Stimulated activated naive CD8-positive, alpha-beta T cell treated with anti-CD3 and anti-CD28 coated beads, Interleukin-15, Interleukin-2, amounts not matched to agents 100 ng/mL and 50 ng/mL, for 24 hours (primary cell): ENCODE results near the gene NFYC.
A peak's percentile ranks its signal among the peaks of the same experiment; 100 is the strongest.

Experiments
- H3K27ac Mint-ChIP-seq: one replicate; pipeline ENCODE4 v1.8.0; 2021; ENCODE audit warnings: mild to moderate bottlenecking, mixed read lengths
- H3K27me3 Mint-ChIP-seq: one replicate; pipeline ENCODE4 v1.8.0; 2021; ENCODE audit warnings: mixed read lengths
- H3K36me3 Mint-ChIP-seq: one replicate; pipeline ENCODE4 v1.8.0; 2021; ENCODE audit warnings: low read depth, mixed read lengths
- H3K4me1 Mint-ChIP-seq: one replicate; pipeline ENCODE4 v1.8.0; 2021; ENCODE audit warnings: low read depth, mixed read lengths
- H3K4me3 Mint-ChIP-seq: one replicate; pipeline ENCODE4 v1.8.0; 2021; ENCODE audit warnings: mild to moderate bottlenecking, mixed read lengths
- H3K9me3 Mint-ChIP-seq: one replicate; pipeline ENCODE4 v1.8.0; 2021; ENCODE audit warnings: mixed read lengths

NFYC gene

DNA sequence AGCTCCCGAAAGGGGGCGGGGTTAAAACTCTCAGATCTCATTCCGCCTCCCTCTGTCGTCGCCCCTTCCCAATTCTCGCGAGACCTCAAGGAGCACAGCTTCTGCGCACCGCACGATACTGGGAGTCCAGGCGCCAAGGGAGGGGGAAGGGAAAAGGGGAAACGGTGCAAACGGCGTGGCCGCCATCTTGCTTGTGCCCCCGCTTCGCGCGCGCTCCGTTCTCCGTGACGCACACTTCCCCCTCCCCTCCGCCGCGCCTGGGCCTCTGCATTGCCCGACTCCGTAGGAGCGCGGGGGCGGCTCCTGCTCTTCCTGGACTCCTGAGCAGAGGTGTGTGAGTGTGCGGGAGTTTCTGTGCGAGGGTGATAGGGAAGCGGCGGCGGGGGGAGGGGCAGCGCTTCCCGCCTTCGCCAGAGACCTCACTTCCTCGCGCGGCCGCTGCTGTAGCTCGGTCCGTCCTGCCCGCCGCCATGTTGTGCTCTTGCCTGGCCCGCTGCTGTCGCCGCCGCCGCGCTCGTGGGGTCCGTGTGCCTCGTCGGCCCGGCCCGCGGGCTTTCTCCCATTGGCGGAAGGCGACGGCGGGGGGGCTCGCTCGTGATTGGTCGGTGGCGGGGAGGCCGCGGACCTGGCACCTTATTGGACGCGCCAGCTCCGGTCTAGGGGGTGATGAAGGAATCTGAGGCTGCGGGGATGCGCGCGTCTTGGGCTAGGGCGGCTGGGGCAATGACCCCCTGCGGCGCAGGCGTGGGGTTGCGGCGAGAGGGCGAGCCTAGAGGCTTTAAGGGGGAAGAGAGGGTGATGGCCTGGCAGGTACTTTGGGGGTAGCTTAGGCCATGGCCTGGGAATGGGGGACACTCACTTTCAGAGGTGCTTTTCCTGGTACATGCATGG is at the start of gene NFYC:
NFYC (plus strand) TSS at position 167 of the 891 bp plus-strand sequence. CDS start 47,140 bp downstream, outside the sequence.
- H3K4me3 Mint-ChIP-seq, result peak within 1 kb of the TSS; percentile 91
- no peaks in the 10 kb centered on the region for H3K27me3 Mint-ChIP-seq
- H3K9me3 Mint-ChIP-seq, result no peaks in the 10 kb centered on the region
- H3K27ac Mint-ChIP-seq, result peak within 1 kb of the TSS; percentile 97
- H3K36me3 Mint-ChIP-seq, result peaks cover 33% of the 10 kb centered on the region
- H3K4me1 Mint-ChIP-seq, result peaks cover 57% of the 10 kb centered on the region

DNA sequence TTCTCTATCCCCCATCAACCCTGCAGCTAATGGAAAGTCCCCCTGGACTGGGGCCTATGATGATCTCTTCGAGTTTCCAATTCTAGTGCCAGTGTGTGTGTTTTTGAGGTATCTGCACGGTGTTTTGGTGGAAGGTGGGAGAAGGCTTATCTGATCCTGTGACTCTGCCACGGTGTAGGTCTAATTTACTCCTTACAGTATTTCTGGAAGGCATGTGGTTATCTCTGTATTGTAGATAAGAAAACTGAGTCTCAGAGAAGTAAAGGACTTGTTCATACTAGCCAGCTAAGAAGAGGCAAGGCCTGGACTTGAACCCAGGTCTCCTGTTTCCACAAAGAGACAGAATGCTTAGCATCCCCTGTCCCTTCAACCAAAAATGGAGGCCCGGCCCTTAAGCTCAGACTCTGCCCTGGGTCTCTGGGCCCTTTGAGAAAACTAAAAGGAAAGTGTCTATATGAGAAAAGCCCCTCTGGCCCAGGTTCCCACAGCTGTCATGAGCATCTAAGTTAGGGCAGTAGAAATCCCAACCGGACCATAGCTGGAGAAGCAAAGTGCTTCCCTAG is 46.3 kb upstream of the NFYC start:
- H3K4me3 Mint-ChIP-seq, result no peak overlapping the region
- H3K36me3 Mint-ChIP-seq, result no peaks in the 10 kb centered on the region
- no peak overlapping the region for H3K27ac Mint-ChIP-seq

DNA sequence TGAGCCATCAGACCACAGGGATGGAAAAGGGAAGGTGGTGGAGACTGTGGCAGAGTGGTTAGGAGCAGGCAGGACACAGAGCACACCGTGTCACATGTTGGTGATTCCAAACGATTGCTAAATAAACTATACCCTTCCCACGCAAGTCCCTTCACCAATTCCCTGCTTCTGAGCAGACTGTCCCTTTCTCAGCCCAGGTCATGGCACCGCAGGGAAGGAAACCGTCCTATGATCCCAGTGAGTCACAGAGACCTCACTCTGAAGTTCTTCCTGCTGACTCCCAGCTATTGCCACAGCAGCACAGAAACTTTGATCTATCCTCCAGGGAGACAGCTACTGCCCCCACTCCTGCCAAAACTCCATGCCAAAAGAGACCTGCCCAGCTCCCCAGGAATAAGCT is 45.2 kb upstream of the NFYC start:
- H3K4me1 Mint-ChIP-seq, result peaks cover 5% of the 10 kb centered on the region
- H3K4me3 Mint-ChIP-seq, result no peak overlapping the region
- peaks cover 4% of the 10 kb centered on the region for H3K27me3 Mint-ChIP-seq

More for the DNA sequence above, 46.3 kb upstream of the NFYC start:
- Mint-ChIP-seq H3K4me1 (peaks cover 12% of the 10 kb centered on the region), H3K27me3 (peaks cover 4% of the 10 kb centered on the region), H3K9me3 (no peaks in the 10 kb centered on the region)

DNA sequence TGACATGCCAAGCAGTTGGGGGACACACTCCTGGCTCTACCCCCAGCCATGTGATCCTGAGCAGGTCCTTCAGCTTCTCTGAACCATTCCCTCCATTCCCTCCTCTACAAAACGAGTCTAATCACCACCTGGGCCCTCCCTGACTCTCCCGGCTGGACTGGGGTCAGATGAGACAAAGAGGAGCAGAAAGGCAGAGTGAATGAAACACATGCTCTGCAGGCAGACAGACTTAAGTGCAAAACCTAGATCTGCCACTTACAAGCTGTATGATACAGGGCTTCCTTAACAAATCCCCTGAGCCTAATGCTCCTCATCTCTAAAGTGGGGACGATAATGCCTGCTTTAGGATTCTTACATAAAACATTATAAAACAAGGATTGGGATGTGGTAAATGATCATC is 43.3 kb upstream of the NFYC start:
- H3K4me3 Mint-ChIP-seq, result no peak overlapping the region
- peaks cover 5% of the 10 kb centered on the region for H3K4me1 Mint-ChIP-seq
- H3K27ac Mint-ChIP-seq, result no peak overlapping the region
- H3K36me3 Mint-ChIP-seq, result no peaks in the 10 kb centered on the region
- peaks cover 4% of the 10 kb centered on the region for H3K27me3 Mint-ChIP-seq
- no peaks in the 10 kb centered on the region for H3K9me3 Mint-ChIP-seq

More for the DNA sequence above, 45.2 kb upstream of the NFYC start:
- no peaks in the 10 kb centered on the region for H3K36me3 Mint-ChIP-seq
- no peak overlapping the region for H3K27ac Mint-ChIP-seq
- no peaks in the 10 kb centered on the region for H3K9me3 Mint-ChIP-seq

DNA sequence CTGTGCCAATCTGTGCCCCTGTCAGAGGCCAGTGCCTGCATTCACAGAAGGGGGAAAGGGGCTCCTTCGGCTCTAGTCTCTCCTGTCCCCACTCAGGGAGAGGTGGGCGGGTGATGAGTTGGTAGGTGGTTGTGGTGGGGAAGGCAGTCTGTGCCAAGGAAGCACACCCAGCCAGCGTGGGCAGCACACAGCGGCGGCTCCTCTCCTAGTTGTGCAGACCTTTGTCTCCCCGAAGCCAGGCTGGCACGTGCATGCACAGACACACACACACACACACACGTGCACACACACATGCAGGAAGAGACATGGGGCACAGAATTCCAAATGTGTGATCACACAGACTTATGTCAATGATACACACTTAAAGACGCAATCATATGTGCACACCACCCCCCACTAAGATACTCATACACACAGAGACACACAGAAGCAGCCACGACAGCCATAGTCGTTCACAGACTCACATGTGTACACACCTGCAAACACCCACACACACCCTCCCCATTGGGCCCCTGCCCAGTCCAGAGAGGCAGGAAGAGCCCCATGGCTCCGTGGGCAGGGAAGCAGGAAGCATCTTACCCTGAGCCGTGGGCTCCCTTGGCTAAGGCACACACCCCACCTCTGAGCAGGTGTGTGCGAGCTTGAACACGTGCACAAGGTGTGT is 42.4 kb upstream of the NFYC start:
- no peak overlapping the region for H3K27ac Mint-ChIP-seq
- no peaks in the 10 kb centered on the region for H3K36me3 Mint-ChIP-seq
- peaks cover 4% of the 10 kb centered on the region for H3K27me3 Mint-ChIP-seq
- H3K4me3 Mint-ChIP-seq, result no peak overlapping the region
- peaks cover 5% of the 10 kb centered on the region for H3K4me1 Mint-ChIP-seq
- H3K9me3 Mint-ChIP-seq, result no peaks in the 10 kb centered on the region

DNA sequence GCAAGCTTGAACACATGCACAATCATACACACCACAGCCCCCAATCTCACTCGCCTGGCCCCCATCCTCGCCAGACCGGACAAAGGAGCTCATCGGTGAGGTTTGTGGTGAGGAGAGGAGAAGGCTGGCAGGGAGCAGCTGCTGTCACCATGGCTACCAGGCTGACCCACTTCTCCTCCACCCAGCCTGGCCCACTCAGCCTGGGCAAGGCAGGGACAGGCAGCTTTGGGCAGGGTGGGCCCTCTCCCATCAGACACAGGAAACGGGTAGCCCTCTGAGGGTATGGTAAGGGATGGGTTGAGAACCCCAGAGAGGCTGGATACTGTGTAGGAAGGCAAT is 41.9 kb upstream of the NFYC start:
- Mint-ChIP-seq H3K27me3 (peaks cover 4% of the 10 kb centered on the region), H3K4me1 (peaks cover 5% of the 10 kb centered on the region), H3K4me3 (no peak overlapping the region), H3K27ac (no peak overlapping the region), H3K9me3 (no peaks in the 10 kb centered on the region), H3K36me3 (no peaks in the 10 kb centered on the region)

DNA sequence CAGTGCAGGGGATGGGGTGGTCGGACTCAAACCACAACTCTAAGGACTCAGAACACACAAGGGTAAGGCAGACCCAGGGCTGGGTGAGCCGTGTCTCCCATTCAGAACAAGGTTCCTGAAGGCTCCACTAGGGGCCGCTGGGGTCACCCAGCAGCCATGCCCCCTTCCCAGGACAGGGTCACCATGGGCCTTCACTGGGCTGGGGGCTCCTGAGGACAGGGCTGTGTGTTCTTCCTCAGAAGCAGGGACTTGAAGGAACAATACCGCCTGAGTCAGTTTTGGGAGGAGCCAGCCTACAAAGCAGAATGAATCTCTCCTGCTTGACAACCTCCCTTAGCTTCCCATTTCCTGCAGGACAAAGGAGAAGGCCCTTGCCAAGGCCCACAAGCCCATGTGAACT is 41.4 kb upstream of the NFYC start:
- Mint-ChIP-seq H3K9me3 (no peaks in the 10 kb centered on the region), H3K27me3 (peaks cover 4% of the 10 kb centered on the region), H3K4me1 (peaks cover 5% of the 10 kb centered on the region), H3K4me3 (no peak overlapping the region), H3K36me3 (no peaks in the 10 kb centered on the region), H3K27ac (no peak overlapping the region)

DNA sequence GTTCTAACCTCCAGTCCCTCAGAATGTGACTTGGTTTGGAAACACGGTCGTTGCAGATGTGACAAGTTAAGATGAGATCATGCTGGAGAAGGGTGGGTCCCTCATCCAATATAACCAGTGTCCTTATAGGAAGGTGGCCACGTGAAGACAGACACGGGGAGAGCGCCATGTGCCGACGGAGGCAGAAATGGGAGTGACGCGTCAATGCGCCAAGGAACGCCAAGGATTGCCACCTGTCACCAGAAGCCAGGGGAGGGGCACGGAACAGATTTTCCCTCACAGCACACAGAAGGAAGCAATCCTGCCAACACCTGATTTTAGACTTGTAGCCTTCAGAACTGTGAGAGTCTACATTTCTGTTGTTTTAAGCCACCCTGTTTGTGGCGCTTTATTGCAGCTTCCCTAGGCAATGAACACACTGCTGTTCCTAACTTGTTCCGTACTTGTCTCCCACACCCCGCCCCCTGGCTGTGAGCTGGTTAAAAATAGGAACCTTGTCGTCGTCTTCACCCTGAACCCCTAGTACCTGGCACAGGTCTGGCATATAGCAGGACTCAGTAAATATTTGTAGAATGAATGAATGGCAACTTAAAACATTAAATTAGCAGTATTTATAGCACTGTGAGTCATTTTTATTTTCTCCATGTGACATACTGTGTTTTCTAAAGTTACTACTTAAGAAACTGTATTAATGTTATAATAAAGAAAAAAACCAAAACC is 40.2 kb upstream of the NFYC start:
- Mint-ChIP-seq H3K4me3 (no peak overlapping the region), H3K9me3 (no peaks in the 10 kb centered on the region), H3K4me1 (peaks cover 5% of the 10 kb centered on the region), H3K27me3 (peaks cover 4% of the 10 kb centered on the region), H3K36me3 (no peaks in the 10 kb centered on the region), H3K27ac (no peak overlapping the region)

DNA sequence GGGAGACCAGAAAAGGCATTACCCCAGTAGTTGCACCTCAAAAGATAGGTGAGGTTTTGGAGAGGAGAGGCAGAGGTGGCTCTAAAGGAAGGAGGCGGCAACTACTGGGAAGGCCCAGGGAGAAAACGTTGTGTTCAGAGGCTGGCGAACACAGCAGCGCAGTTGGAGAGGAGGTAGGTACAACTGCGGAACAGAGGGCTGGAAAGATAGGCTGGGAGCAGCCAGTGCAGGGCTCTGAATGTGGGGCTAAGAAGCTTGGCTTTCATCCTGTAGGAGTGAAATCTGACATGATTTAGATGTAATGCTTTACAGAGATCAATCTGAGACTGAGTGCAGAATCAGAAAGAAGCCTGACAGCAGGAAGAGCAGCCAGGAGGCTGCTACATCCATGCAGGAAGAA is 39.0 kb upstream of the NFYC start:
- no peaks in the 10 kb centered on the region for H3K36me3 Mint-ChIP-seq
- no peaks in the 10 kb centered on the region for H3K9me3 Mint-ChIP-seq
- no peak overlapping the region for H3K27ac Mint-ChIP-seq
- peaks cover 4% of the 10 kb centered on the region for H3K27me3 Mint-ChIP-seq
- H3K4me3 Mint-ChIP-seq, result no peak overlapping the region
- peaks cover 5% of the 10 kb centered on the region for H3K4me1 Mint-ChIP-seq

DNA sequence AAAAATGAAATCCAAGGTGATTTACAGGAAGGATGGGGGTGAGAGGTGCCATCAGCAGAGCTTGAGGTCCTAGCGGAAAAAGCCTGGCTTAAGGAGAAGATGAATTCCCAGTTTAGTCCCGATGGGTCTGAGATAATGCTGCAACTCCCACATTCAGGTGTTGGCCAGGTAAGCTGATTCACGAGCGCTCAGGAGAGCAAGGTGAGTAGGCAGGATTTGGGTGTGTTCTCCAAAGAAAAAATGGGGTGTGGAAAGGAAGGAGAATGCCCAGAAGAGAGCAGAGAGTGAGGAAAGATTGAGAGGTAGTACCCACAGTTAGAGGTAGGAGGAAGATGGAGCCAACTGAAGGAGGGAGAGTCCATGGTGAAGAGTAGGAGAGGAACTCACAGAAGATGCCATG is 38.5 kb upstream of the NFYC start:
- no peaks in the 10 kb centered on the region for H3K9me3 Mint-ChIP-seq
- H3K4me3 Mint-ChIP-seq, result no peak overlapping the region
- no peak overlapping the region for H3K27ac Mint-ChIP-seq
- H3K36me3 Mint-ChIP-seq, result no peaks in the 10 kb centered on the region
- peaks cover 2% of the 10 kb centered on the region for H3K27me3 Mint-ChIP-seq
- peaks cover 5% of the 10 kb centered on the region for H3K4me1 Mint-ChIP-seq

DNA sequence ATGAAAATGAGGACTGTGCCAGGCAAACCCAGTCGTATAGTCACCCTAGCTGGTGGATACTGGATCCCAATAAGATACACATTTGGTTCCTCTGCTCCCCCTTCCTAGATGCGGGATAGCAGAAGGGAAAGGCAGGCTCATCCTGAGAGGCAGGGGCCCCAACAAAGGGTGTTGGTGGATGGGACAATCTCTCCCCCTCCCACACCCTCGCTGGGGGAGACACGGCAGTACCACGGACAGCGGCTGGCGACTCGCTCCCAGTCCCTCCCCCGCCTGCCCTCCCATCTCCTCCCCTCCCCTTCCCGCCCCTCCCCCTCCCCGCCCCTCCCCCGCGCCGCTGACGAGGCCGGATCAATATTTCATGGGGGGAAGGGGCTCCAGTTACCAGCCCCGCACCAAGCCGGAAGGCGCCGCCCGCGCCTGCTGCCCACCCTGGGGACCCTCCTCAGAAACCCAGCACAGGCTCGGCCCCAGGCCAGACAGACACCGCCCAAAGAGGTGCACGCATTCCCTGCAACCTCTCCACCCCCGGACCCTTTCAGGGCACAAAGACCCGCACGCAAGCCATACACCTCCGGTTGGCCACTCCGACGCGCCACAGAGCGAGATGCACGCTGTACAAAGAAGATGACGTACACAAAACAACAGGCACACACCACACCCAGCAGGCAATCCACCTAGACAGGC is 37.5 kb upstream of the NFYC start:
- Mint-ChIP-seq H3K4me1 (peaks cover 4% of the 10 kb centered on the region), H3K27me3 (no peaks in the 10 kb centered on the region), H3K9me3 (no peaks in the 10 kb centered on the region), H3K4me3 (no peak overlapping the region), H3K27ac (no peak overlapping the region), H3K36me3 (no peaks in the 10 kb centered on the region)

DNA sequence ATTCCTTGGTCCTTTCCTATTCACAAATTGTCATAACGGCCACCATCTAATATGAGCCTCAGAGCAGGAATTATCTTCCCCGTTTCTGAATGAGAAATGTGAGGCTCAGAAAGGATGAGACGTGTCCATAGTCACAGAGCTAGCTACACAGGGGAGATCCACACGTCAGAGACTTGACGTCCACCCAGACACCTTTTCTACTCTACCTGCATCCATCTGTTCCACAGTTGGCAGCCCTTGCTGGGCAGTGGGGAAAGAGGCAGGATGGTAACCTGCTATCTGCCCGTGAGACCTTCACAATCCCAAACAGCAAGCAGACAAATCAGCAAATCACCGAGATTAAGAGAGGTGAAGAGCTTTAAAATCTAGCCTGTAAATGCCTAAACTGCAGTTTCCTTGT is 34.5 kb upstream of the NFYC start:
- no peaks in the 10 kb centered on the region for H3K36me3 Mint-ChIP-seq
- H3K9me3 Mint-ChIP-seq, result no peaks in the 10 kb centered on the region
- no peaks in the 10 kb centered on the region for H3K4me1 Mint-ChIP-seq
- H3K27me3 Mint-ChIP-seq, result no peaks in the 10 kb centered on the region
- no peak overlapping the region for H3K27ac Mint-ChIP-seq
- H3K4me3 Mint-ChIP-seq, result no peak overlapping the region

DNA sequence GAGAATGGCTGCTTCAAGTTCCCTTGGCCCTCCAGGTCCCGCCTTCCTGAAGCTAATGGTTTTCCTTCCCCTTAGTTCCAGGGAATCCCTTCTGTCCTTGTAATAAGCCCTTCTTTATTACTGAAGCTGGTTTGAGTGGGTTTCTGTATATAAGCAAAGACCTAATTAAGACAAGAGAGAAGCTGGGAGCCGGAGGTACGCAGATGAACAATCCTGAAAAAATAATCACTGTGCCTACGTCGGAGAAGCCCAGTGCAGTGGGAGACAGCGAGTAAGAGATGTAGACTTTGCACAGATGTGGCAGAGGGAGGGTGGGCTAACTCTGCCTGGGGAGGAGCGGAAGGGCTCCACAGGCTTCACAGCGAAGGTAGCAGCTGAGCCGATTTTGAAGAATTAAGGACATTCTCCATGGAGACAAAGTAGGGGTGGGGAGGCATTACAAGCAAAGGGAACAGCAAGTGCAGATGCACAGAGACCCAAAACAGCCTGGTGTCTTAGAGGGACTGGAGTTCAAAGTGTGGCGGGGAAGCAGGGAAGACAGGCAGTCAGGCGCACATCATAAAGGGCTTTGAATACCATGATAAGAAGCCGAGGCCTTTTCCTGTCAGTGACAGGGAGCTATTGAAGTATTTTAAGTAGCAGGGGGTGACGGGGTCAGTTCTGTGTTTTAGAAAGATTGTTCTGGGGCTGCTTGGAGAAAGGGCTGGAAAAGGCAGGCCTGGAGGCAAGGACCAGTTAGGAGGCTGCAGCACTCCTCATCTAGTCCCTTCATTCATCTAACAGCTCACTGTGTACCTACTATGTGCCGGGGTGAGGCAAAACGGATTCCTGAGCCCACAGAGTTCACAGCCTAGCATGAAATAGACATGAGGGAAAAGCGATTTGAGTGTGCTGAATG is 32.5 kb upstream of the NFYC start:
- peaks cover 15% of the 10 kb centered on the region for H3K4me1 Mint-ChIP-seq
- H3K9me3 Mint-ChIP-seq, result no peaks in the 10 kb centered on the region
- H3K27me3 Mint-ChIP-seq, result no peaks in the 10 kb centered on the region
- no peak overlapping the region for H3K27ac Mint-ChIP-seq
- no peaks in the 10 kb centered on the region for H3K36me3 Mint-ChIP-seq
- no peak overlapping the region for H3K4me3 Mint-ChIP-seq

DNA sequence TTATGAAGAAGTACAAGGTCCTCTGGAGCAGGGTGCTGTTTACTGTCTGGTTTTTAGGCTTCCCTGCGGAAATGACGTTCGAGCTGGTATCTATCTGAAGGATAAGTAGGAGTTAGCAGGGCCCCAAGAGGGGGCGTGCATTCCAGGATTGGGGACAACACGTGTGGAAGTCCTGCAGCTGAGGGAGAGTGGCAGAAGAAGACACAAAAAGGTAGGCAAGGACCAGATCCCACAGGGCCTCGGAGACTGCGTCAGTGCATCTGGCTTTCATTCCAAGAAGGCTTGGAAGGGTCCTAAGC is 31.9 kb upstream of the NFYC start:
- Mint-ChIP-seq H3K36me3 (no peaks in the 10 kb centered on the region), H3K4me1 (peaks cover 15% of the 10 kb centered on the region), H3K27ac (no peak overlapping the region), H3K4me3 (no peak overlapping the region), H3K9me3 (no peaks in the 10 kb centered on the region), H3K27me3 (no peaks in the 10 kb centered on the region)
